GM19035 (cell line): ENCODE results near the gene SCAPER.
"Not testable (repeated sequence)": the region's sequence is repeated elsewhere in the genome, so short reads cannot be mapped to it uniquely, and the experiment has no call there.

Experiments
- ATAC-seq: cut with Tn5 transposase; IDR thresholded peaks from one replicate; pipeline ENCODE4 v1.9.1; 2021; ENCODE audit not compliant: unreplicated experiment

The SCAPER gene

DNA sequence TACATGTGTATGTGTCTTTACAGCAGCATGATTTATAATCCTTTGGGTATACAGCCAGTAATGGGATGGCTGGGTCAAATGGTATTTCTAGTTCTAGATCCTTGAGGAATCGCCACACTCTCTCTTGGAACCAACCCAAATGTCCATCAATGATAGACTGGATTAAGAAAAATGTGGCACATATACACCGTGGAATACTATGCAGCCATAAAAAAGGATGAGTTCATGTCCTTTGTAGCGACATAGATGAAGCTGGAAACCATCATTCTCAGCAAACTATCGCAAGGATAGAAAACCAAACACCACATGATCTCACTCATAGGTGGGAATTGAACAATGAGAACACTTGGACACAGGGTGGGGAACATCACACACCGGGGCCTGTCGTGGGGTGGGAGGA, 403.0 kb downstream of the SCAPER start:
- ATAC-seq: not testable (repeated sequence)

GRCh38 chr15:76501726-76502125, 403.4 kb downstream of the SCAPER start:
- no peak for ATAC-seq

GRCh38 chr15:76501011-76501410, 404.1 kb downstream of the SCAPER start:
- ATAC-seq: no peak

- ATAC-seq: no peak
Measured at GRCh38 chr15:76495487-76495886, 409.7 kb downstream of the SCAPER start.

DNA sequence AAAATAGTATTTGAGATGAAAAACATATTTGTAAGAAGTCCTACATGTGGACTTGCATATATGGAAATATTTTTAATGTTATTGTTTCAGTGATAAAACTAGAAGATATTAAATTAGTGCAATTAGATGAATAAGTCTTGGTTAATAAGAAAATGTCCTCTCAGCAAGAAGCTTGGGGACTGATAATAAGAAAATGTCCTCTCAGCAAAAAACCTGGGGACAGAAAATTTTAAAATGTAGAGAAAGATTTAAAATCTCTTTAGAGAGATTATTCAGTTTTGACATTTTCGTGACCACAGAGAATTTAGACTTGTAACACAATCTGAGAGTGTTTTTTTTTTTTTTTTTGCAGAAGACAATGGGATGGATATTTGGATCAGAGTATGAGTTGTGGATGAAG, 412.6 kb downstream of the SCAPER start:
- no peak for ATAC-seq

- no peak for ATAC-seq
Measured at GRCh38 chr15:76483752-76484151, 421.4 kb downstream of the SCAPER start.

- no peak for ATAC-seq
Measured at GRCh38 chr15:76483018-76483417, 422.1 kb downstream of the SCAPER start.

- no peak for ATAC-seq
Measured at GRCh38 chr15:76480267-76480666, 424.9 kb downstream of the SCAPER start.

DNA sequence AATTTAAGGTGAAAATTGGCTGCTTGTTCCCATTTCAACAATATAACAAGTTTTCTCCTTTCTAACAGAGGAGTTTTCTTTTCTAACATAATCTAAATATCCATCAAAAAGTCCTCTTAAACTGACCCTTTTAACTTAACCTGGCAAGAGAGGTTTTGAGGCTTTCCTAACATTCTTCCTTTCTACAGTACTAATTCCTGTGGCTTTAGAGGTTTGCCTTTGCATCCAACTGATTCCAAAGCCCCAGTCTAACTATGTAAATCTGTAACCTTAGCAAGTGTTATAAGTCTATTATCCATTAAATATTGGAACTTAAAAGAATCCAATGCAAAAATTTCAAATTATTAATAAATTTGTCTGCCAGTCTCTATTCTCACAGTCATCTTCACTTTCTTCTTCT, 434.4 kb downstream of the SCAPER start:
- no peak for ATAC-seq

GRCh38 chr15:76468722-76469121, 436.4 kb downstream of the SCAPER start:
- ATAC-seq: no peak

- no peak for ATAC-seq
Measured at GRCh38 chr15:76467136-76467535, 438.0 kb downstream of the SCAPER start.

DNA sequence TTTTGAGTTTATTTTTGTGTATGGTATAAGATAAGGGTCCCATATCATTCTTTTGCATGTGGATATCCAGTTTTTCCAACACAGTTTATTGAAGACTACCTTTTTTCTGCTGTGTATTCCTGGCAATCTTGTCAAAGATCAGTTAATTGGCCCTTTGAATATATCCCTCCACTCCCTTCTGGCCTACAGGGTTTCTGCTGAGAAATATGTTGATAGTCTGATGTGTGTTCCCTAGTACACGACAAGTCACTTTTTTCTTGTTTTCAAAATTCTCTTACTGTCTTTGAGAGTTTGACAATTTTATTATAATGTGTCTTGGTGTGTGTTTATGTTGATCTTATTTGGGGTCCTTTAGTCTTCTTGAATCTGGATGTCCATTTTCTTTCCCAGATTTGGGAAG, 439.4 kb downstream of the SCAPER start:
- no peak for ATAC-seq

- ATAC-seq: no peak
Measured at GRCh38 chr15:76464247-76464646, 440.9 kb downstream of the SCAPER start.

GRCh38 chr15:76460871-76461270, 444.3 kb downstream of the SCAPER start:
- no peak for ATAC-seq

- ATAC-seq: no peak
Measured at GRCh38 chr15:76460347-76460746, 444.8 kb downstream of the SCAPER start.

GRCh38 chr15:76451540-76451939, 453.6 kb downstream of the SCAPER start:
- ATAC-seq: no peak

GRCh38 chr15:76449455-76449854, 455.7 kb downstream of the SCAPER start:
- ATAC-seq: no peak

DNA sequence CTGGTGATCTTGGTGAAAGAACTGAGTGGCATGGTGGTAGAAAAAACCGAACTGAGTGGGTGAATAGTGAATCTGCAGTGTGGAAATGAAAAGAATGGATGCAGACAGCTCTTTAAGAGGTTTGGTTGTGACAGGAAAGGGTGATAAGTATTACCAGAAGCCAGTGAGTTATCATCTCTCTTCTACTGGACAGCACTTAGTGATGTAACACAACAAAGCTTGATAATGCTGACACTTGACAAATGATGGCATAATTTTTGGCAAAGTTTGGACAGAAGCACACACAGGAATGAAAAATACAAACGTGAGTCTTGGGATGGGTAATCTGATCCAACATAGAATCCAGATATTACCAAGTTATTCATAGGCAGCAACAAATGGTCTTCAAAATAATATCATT, 456.4 kb downstream of the SCAPER start:
- no peak for ATAC-seq

DNA sequence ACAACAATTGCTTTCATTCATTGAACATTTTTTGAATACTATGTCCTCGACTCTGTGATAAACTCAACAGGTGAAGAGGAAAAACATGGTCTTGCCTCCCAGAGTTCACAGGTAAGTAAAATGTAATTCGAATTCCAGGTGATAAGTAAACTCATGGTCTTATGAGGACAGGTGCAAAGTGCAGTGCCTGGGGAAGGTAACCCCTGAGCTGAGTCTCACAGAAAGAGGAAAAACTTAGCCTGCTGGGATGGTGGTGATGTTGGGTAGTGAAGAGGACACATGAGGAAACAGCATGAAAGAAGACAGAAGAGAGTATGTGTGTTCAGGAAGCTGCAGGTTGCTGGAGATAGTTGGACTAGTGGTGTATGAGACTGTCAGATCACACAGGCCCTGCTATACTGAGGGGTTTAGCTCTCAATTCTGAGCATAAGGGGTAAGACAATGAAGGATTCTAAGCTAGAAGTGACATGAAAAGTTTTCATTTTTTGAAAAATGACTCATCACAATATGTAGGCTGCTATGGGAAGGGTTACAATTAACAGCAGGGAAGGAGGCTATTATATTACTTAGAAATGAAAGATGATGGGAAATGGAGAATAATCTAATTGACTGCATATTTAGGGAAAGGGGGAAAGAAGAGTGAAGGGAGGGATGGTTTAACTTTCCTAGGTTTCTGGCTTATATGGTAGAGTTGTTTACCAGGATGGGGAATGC, 457.3 kb downstream of the SCAPER start:
- ATAC-seq: no peak

DNA sequence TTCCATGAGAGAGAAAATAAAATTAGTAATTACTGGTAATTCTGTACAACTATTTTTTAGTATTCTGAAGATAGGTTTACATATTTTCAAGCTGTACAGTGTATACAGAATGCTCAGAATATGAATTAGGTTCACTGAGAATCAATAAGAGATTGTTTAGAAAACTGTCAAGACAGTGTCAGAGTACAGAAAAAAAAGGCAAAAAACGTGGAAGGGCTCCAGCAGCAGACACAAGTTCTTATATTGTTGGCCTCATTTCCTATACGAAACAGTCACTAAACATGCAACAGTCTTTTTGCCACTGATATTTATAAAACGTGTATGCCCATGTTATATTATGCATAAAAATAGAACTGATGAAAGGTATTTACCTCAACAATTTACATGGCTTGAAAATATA, 464.7 kb downstream of the SCAPER start:
- ATAC-seq: no peak

DNA sequence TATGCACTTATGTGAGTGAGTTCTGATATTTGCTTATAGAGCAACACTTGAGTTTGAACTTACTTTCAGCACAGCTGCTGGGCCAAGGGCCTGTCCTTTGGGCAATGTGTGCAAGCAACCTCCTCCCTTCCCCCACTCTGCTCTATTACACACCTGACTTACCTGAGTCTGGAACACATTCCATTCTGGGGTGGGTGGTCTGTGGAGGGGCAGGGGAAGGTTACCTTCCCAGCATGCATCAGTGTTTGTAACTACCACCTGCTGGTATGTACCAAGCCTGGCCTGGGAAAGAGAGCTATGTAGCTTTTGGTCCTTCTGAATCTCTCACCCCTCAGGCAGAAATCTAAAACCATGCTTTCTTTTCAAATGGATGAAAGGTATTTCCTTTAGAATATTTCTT, 465.6 kb downstream of the SCAPER start:
- ATAC-seq: no peak

- ATAC-seq: no peak
Measured at GRCh38 chr15:76433798-76434400, 471.2 kb downstream of the SCAPER start.

DNA sequence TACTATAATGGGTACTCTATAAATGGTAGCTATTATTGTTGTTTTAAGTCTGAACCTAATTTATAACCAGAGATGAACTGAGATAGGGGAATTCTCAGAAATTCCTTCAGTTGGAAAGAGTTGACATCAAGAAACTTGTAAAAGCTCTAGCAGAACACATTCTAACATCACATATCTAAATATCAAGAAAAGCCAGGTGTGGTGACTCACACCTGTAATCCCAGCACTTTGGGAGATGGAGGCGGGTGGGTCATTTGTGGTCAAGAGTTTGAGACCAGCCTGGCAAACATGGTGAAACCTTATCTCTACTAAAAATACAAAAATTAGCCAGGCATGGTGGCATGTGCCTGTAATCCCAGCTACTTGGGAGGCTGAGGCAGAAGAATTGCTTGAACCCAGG, 472.1 kb downstream of the SCAPER start:
- not testable (repeated sequence) for ATAC-seq
